Stomach (tissue), 4 donors: ENCODE data around the gene KDELR3.

ENCODE experiments used
- CTCF ChIP-seq, 7 experiments: fragments of 450-650 bp in 4 of 7; fragments of 200-600 bp in 3 of 7; sonication (generic) in 3 of 7; IDR thresholded peaks; one replicate each; pipeline ENCODE4 v1.5.1; 2016 to 2019; ENCODE audit warnings: antibody characterized with exemption in 7 of 7, control low read depth in 2 of 7, mild to moderate bottlenecking in 1 of 7
- POLR2A ChIP-seq, 4 donors: fragments of 450-650 bp; IDR thresholded peaks; one replicate each; pipeline ENCODE4 v1.6.1; 2016; ENCODE audit warnings: antibody characterized with exemption in 4 of 4, control low read depth in 2 of 4, mild to moderate bottlenecking in 1 of 4, moderate library complexity in 1 of 4
- POLR2AphosphoS5 ChIP-seq, 3 donors: sonication (generic); formaldehyde crosslinking; IDR thresholded peaks; one replicate each; pipeline ENCODE4 v1.6.1; 2016; ENCODE audit warnings: antibody characterized with exemption in 3 of 3

- TF ChIP-seq CTCF (IDR thresholded peaks at IDR 0.05) (no peak), POLR2A (IDR thresholded peaks at IDR 0.05) (no peak), POLR2AphosphoS5 (IDR thresholded peaks at IDR 0.05) (no peak)
Observed at GRCh38 chr22:38435965-38436364, 31.9 kb upstream of the KDELR3 start.
